SHP77 (cell line): ENCODE measurements around the gene IGFBP6.
A peak's percentile ranks its signal among the peaks of the same experiment; 100 is the strongest.

Experiments
- DNase-seq, 2 experiments: peaks; one replicate each; lab custom pipeline; 2025; lab: John Stamatoyannopoulos, UW

The IGFBP6 gene

DNA sequence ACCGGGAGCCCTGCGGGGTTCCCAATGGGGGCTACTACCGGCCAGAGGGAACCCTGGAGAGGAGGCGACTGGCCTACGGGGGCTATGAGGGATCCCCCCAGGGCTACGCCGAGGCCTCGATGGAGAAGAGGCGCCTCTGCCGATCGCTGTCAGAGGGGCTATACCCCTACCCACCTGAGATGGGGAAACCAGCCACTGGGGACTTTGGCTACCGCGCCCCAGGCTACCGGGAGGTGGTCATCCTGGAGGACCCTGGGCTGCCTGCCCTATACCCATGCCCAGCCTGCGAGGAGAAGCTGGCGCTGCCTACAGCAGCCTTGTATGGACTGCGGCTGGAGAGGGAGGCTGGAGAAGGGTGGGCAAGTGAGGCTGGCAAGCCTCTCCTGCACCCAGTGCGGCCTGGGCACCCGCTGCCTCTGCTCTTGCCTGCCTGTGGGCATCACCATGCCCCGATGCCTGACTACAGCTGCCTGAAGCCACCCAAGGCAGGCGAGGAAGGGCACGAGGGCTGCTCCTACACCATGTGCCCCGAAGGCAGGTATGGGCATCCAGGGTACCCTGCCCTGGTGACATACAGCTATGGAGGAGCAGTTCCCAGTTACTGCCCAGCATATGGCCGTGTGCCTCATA lies 37.9 kb upstream of the IGFBP6 start:
- DNase-seq: no peak

DNA sequence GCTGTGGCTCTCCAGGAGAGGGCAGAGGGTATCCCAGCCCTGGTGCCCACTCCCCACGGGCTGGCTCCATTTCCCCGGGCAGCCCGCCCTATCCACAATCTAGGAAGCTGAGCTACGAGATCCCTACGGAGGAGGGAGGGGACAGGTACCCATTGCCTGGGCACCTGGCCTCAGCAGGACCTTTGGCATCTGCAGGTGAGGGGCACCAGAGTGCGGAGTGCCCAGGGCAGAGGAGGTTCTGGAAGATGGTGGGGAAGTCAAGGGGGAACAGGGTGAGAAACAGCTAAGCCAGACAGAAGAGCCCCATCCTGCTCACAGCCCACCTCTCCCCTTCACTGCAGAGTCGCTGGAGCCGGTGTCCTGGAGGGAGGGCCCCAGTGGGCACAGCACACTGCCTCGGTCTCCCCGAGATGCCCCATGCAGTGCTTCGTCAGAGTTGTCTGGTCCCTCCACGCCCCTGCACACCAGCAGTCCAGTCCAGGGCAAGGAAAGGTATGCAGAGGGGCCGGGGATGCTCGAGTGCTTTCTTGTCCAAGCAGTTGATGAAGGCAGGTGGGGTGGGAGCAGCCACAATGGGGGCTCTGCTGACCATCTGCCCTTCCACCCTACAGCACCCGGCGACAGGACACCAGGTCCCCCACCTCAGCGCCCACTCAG lies 37.3 kb upstream of the IGFBP6 start:
- no peak for DNase-seq

DNA sequence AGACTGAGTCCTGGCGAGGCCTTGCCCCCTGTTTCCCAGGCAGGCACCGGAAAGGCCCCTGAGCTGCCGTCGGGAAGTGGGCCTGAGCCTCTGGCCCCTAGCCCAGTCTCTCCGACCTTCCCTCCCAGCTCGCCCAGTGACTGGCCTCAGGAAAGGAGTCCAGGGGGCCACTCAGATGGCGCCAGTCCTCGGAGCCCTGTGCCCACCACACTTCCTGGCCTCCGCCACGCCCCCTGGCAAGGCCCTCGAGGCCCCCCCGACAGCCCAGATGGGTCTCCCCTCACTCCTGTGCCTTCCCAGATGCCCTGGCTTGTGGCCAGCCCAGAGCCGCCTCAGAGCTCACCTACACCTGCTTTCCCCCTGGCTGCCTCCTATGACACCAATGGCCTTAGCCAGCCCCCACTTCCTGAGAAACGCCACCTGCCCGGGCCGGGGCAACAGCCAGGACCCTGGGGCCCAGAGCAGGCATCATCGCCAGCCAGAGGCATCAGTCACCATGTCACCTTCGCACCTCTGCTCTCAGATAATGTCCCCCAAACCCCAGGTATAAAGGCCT lies 36.7 kb upstream of the IGFBP6 start:
- peak in 1 of 2 experiments; percentile 63 for DNase-seq

DNA sequence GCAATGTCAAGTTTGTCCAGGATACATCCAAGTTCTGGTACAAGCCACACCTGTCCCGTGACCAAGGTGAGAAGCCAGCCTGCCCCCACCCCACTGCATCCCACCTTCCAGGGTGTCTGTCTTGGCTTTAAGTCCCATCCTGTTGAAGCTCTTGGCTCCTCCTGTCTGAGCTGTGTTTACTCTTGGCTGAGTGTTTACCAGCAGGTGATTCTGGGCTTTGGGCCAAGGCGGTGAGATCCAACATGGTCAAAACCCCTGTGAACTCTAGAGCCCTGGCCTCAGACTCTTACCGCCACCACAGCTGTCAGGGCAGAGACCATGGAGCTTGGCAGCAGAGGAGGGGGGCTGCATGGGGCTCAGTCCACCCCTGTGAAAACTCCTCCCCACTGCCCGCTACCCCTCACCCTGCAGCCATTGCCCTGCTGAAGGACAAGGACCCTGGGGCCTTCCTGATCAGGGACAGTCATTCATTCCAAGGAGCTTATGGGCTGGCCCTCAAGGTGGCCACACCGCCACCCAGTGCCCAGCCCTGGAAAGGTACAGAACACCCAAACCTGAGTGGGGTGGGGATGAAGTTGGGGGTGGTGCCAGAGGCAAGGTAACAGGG lies 36.0 kb upstream of the IGFBP6 start:
- peak; percentile 67 to 79 for DNase-seq

DNA sequence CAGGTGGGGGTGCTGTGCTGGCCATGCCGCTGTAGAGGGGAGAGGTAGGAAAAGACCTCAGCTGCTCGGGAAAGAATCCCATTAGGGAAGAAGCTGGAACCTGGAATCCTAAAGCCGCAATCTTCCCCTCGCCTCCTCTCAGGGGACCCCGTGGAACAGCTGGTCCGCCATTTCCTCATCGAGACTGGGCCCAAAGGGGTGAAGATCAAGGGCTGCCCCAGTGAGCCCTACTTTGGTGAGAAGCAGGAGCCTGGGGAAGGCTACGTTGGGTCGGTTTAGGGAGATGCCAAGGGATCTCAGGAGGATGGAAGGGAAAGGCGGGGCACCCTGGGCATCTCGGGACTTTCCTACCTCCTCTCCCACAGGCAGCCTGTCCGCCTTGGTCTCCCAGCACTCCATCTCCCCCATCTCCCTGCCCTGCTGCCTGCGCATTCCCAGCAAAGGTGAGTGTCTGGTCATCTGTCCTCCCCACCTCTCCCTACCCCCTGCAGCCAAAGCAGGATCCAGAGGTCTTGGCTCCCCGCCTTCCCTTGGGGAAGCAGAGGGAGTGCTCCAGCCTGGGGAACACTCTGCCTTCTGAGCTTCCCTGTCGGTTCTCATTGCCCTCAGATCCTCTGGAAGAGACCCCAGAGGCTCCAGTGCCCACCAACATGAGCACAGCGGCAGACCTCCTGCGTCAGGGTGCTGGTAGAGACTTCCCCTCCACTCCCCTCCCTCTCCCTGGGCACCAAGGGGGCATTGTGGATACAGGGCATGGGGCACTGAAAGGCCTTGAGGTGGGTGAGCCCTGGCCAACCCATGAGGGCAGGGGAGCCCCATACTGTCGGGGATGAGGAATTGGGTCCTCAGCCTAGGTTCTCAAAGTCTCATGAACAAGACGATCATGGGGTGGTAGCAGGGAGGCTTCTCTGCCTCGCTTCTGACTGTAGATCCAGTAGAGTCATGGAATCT lies 35.2 kb upstream of the IGFBP6 start:
- DNase-seq: no peak

DNA sequence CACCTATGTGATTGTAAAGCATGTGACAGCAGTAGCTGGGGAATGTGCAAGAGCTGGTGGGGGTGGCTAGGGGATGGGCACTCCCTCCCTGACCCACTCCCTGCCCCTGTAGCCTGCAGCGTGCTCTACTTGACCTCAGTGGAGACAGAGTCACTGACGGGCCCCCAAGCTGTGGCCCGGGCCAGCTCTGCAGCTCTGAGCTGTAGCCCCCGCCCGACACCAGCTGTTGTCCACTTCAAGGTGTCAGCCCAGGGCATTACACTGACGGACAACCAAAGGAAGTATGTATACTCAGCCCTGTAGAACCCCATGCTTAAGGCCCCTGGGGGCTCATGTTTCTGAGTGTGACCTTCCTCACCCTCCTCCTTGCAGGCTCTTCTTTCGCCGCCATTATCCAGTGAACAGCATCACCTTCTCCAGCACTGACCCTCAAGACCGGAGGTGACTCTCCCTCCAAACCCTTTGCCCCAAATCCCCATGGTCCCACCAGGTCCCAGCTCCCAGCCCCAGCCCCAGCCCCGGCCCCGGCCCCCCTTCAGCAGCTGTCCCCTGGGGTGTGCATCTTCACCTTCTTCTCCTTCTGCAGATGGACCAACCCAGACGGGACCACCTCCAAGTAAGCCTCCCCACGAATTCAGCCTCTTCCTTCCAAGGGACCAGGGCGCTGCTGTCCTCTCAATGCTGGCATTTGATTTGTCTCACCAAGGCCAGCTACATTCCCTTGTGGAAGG lies 34.3 kb upstream of the IGFBP6 start:
- DNase-seq: no peak

DNA sequence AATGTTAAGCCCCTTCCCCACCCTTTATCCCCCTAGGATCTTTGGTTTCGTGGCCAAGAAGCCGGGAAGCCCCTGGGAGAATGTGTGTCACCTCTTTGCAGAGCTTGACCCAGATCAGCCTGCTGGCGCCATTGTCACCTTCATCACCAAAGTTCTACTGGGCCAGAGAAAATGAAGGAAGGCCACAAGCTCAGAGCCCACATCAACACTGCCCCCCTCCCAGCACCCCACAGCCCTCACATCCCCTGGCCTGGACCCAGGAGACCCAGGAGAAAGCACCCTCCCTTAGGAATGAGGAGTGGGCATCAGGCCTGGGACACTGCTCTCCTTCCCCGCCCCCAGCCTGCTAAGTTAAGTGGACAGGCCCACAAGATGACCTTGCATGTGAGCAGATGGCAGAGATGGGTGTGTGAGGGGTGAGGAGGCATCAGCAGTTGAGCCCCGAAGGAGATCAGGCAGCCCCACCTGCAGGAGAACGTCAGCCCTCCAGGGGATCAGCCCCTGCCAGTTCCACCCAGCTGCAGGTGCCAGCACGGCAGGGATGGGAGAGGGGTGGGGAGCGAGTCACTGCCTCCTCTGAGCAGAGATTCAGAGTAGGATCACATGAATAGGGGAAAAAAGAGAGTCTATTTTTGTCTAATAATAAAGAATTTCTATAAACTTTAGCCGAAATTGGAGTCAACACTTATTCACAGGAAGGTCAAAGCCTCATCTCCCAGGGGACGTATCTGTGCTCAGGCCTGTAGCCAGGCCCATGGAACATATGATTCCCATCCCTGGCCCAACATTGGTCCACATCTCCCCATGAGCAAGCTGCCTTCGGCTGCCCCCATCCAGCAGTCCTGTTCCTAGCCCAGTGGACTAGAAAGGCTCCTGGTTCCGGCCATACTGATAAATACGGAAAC lies 33.5 kb upstream of the IGFBP6 start:
- DNase-seq: peak; percentile 12 to 36

DNA sequence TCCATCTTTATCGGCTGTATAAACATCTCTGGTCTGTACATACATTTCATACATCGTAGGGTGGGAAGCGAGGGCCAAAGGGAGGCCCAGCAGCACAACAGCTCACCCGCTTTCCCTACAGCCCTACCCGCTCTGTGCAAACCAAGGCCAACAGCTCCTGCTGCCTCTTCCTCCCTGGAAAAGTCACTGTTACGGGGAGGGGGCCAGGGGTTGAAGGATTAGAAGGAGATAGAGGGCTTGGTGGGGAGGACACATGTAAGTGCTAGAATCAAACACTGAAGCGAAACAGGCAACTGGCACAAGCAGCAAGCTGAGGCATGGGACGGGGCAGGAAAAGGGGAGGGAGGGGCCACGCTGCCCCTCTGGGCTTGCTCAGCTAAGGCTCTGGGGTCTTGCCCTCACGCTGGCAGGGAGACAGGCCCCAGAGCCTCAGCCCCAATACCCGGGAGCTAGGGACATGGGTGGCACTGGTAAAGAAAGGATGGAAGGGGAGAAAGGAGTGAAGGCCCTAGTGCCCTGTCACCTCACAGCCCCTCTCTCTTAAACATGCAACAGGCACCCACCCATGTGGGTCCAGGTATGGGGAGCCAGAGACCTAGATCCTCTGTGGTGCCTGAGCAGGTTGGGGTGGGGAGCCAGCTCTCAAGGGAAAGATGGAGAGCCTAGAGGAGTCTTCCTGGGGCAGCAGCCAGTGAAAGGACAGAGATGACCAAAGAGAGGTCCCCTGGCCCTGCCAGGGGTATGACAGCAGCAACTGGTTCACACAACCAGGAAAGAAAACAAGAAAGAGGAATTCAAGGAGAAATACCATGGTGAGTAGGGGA lies 32.6 kb upstream of the IGFBP6 start:
- no peak for DNase-seq

DNA sequence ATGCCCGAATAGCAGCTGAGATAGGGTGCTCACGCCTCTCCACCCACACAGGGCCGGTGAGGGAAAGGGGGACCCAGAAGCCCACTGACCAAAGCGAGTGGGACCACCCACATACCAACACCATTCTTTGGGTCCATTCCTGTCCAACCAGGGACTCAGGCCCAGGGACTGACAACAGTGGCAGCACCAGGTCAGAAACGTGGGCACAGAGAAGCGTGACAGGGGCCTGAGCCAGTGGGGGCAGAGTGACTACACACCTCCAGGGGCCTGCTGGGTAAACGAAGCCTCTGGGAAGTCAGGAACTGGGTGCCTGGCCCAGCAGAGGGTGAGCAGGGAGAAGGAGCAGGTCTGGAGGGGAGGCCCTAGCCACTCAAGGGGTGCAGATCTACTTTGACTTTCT lies 32.0 kb upstream of the IGFBP6 start:
- DNase-seq: no peak

DNA sequence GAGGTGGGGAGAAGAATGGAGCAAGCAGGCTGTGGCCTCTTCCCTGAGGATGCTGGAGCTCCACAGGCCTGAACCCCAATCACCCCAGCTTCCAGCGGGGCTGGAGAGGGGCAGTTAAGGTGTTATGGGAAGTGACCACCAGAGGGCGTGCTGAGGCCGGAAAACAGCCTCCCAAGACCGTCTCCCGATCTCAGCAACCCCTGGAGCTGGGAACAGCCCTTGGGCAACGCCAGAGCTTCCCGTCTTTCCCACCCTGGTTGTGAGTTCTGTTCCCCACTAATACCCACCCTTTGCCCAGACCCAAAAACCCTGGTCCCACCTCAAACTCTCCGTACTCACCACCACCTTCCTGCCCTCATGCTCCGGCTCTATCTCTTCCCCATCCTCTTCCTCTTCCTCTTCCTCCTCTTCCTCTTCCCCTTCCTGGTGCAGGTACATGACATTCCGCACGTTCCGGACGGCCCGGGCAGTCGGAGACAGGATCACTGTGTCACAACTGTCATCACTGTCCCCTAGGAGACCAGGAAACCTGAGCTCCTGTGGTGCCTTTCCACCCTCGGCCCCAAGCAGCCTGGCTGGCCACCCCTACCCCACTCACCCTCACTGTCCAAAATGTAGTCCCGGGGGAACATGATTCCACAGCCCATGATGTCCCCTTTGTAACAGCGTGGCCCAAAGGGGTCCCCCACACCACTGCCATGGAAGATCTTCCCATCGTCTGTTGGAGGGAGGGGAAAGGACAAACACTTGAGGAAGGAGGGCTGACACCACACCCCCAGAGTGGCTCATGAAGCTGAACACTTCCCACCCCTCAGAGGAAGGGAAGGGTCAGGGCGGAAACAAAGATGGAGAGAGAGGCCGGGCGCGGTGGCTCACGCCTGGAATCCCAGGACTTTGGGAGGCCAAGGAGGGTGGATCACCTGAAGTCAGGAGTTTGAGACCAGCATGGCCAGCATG lies 31.2 kb upstream of the IGFBP6 start:
- peak; percentile 46 to 60 for DNase-seq

DNA sequence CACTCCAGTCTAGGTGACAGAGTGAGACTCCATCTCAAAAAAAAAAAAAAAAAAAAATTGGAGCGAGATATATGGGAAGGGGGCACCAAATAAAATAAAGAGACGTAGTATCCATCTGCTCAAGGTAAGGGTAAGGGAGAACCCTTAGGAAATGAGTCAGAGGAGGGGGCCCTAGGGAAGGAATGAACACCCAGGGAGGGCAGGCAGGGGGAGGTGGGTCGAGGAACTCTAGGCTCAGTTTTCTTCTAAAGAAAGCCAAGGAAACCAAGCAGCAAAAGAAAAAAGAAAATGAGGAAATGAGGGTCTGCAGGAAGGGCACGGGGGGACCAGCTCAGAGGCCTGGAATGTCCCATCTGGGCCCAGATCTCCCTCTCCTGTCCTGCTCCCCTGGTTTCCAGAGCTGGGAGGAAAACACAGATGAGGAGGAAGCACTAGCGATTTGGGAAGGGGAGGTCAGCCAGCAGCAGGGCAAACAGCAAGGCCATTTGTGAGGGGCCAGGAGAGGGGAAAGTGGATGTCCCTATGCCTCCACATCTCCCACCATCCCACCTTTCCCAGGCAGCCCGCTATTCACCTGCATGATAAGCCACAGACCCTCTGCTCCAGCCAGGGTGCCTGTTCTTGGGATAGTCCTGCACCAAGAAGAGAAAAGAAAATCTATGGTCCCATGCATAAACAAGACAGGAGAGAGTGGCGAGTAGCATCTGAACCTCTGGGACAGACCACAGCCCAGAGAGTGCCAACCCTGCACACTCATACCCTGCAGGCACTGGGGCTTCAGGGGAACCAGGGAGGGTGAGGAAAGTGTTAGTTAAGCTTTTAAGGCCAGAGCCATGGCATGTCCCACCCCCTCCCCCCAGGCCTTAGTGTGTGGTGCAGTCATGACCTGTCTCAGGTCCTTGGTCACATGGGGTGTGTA lies 30.1 kb upstream of the IGFBP6 start:
- DNase-seq: no peak

DNA sequence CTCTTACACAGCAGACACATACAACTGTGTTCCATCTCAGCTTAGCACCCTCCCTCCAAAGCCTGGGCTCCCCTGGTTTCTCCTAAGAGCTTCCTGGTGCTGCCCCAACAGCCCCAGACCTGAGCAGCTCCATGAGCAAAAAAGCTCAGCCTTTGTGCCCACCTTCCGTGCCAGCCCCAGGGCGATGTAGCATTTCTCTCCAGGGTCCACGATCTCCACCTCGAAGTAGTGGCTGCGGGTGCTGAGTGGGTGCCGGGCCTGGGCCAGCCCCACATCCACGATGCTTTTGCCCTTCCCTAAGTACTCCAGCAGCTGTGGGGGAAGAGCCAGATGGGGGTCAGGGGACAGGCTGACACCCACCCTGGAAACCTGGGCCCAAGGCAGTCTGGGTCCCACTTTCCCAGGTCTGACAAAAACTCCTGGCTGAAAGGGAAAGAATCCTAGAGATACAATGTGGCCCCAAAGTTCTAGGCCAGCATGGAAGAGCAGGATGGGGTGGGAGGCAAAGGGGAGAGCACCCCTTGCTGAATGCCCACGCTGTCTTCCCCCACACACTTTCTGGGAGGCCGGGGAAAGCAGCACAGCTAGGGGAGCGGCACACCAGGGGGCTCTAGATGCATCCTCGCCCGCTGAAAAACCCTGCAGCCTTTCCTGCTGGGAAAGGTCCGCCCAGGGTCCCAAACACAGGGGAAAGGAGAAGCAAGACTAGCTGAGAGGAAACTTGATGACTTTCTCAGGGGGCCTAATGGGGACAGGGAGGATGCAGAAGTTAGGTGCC lies 29.3 kb upstream of the IGFBP6 start:
- DNase-seq: no peak

DNA sequence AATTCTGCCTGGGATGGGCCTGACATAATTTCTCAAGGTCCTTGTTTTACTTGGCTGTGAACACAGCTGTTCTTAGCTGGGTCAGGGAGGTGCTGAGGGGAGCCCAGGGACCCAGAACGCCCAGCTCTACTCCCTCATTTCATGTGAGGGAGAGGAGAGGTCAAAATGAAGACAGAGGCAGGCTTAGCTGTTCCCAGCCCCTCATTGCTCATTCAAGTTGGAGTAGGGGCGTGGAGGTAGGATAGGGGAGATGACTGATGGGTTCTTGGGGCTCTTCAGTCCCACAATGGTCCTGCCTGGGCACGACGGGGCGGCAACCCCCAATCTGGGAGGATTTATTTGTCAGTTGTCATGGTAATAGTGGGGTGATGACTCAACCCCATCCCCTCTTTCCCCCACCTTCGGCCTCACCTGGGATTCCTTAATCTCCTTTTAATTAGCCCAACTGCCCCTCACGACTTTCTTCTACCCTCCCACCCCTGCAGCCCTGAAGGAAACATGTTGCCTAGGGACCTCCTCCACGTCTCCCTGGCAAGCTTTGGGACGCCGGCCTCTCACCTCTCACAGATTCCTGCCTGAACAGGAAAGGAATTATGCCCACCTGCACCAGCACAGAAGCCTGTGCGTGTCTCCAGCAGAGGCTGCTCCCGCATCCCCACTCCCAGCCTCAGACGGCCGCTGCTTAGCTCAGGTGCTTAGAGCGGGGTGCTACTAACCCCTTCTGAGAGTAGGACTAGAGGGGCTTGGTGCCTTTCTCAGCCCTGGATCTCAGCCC lies 28.5 kb upstream of the IGFBP6 start:
- DNase-seq: no peak

DNA sequence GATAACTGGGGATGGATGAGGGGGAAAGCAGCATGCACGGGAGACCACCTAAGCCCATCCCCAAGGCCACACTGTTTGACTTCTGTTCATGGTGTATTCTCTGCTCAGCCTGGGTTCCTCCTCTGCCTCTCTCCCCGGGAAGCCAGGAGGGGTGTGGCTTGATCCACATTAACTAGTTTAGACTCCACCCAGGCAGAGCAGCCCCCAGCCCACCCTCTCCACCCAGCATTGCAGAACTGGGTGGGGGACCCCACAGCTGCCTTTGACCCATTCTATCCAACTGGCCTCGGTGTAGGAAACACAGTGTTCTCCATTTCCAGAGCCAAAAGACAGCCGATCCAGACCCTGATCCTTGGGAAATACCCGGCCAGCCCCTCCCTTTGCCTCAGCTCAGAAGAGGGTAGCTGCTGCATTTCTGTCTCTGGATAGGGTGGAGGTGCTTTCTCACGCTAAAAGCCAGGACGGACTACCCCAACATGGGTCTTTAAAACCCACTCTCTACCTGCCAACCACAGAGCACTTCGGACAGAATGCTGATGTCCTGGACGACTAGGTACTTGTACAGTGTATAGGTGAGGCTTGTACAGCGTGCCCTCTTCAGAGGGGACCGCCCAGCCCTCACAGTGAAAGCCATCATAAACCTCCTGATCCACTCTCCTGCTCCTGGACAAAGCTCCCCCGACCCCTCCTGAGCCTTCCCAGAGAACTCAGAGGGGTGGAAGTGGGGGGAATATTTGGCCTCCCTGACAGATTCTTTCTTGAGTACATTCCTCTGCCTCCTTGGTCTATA lies 27.7 kb upstream of the IGFBP6 start:
- no peak for DNase-seq
